Measurements from ENCODE around the gene CABLES1.

- TF ChIP-seq CTCF (IDR thresholded peaks at IDR 0.05) (peak in 3 of 6 experiments; percentile 14 to 25 (median 18)), POLR2A (IDR thresholded peaks at IDR 0.05) (no peak)
Measured at GRCh38 chr18:23237524-23238151, 102.4 kb downstream of the CABLES1 start.

Measured in thyroid gland (tissue), 4 donors.